ENCODE data around the gene ROBO3.

The ROBO3 gene

DNA sequence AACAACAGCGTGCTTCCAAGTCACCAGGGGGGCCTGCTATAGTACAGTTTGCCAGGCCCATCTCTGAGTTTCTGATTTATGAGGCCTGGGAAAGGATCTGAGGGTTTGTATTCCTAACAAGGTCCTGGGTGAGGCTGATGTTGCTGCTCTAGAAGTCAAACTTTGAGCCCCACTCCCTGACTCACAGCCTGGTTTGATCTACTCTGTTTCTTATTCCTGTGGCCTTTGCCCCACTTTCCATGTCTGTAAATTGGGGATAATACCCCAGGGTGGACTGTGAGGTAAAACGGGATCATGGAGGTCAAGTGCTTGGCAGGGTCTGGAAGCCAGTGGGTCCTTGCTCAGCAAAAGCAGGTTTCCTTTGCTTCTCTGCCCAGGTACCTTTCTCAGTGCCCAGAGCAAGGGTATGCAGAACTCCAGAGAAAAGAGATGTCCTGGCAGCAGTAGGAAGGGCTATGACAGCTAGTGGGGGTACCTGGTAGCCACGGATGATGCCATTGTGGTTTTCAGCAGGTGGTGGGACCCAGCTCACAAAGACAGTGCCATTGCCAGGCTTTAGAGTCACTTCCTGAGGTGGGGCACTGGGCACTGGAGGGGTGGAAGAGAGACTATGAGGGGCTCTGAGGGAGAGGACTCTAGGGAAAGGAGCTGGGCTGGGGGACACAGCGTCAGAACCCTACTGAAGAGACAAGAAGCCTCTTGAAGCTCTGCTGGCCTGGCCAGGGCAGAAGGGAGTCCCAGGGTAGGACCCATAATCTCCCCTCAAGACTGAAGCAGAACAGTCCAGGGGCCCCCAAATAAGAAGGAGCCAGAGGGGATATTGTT lies 29.6 kb downstream of the ROBO3 start:
- DNase-seq: no peak

DNA sequence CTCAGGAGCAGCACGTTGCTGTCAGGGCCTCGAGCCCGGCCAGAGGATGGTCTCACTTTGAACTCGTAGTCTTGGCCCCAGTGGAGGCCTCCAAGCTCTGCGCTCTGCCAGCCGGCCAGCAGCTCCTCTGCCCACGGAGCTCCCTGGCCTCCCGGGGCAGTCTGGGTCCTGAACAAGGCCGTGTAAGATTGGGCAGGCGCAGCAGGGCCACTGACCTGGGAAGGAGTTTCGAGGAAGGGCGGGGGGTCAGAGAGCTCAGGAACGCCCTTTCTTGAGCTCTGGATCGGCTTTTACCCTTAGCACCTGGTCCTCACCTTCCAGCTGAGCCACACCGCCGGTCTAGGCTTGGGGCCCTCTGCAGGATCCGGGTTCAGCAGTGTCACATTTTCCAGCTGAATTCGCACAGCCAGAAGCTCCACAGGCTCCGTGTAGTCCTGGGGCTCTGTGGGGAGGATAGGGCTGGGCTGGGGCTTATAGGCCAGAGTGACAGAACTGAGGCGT lies 30.3 kb downstream of the ROBO3 start:
- DNase-seq: no peak

DNA sequence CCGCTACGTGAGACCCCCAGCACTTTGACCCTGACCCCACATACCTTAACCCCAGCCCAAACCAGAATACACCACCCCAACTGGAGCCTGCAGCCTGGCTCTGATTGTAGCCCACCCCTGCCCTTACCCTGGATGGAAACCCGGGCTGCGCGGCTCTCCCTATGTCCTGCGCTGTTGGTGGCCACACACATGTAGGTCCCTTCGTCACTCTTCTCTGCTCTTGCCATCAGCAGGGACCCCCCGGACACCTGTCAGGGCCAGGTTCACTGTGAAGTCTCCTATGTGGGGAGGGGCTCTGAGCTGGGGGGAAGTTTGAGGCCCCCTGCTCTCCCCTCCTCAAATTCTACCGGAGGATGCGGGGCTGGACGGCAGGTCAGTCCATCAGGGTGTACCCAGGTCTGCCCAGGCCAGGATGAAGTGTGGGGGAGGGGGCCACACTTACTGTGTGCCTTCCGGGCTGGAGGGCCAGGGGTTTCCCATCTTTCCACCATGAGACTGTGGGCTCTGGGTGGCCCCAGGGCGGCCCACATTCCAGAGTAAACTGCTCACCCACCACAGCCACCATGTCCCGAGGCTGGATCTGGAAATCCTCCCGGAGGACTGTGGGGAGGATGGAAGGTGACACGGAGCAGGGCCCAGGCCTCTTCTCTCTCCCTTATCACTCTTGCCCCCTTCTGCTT lies 31.0 kb downstream of the ROBO3 start:
- DNase-seq: no peak

DNA sequence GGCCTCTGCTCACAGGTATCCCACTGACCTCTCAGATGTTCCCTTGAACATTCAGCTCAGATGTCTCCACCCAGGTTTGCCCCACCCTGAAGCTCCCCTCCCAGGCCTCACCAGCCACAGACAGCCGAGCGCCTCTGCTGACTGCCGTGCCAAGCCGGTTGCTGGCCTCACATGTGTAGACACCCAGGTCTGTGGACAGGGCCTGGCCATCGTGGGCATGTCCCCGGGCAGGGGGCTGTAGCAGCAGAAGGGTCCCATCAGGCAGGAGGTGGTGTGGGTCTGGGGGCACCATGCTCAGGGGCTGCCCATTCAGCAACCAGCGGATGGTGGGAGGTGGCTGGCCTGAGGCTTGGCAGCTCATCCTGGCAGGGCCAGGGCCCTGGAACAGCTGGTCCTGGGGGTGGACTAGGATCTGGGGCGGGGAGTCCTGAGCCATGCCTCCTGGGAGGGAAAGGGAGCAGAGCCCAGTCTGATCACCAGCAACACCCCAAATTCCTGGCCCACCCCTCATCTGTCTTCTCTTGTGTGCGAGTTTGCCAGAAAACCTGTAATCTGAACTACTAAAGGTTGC lies 31.7 kb downstream of the ROBO3 start:
- DNase-seq: no peak

DNA sequence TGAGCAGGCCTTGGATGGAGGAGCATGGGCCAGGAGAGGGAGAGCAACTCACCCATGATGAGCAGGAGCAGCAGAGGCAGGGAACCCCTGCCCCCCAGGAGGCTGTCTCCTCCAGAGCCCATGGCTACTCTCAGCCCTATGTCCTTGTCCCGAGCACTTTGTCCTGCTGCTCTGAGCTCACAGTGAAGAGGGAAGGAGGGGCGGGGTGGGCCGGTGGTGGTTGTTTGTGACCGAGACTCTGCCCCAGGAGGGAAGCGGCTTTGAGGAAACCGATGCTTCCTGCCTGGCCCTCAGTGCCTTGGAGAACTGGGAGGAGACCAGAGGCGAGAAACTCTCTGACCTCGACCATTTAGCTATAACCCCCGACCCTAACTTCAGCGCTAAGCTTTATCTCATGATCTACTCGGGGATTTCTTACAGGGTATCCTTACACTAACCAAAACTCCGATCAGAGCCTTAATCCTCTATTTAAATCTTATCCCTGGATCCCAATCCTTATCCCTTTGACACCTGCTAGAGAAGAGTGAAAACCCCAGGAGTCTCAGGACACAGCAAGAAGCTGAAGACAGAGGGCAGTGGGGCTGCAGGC lies 32.5 kb downstream of the ROBO3 start, which contains the start of gene ROBO4:
Gene ROBO4 (minus strand): TSS at position 192 of the 589 bp plus-strand sequence. CDS start 70 bp downstream, at position 122.
- DNase-seq: no peak

DNA sequence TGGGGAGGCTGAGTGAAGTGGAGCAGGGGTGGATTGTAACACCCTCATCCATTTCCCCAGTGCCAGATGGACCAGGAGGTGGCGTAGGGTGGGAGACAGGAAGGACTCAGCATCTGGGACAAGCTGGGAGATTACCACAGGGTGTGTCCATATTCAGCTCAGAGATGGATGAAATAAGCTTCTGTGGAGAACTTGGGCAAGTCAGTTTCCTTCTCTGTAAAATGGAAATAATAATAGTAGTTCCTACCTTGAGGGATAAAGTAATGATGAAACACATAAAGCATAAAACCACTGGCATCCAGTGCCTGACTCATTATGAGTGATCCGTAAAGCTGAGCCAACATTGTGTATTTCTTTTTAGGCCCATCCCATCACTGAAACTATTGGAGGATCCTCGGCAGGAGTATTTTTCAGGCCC lies 33.0 kb downstream of the ROBO3 start:
- DNase-seq: no peak

DNA sequence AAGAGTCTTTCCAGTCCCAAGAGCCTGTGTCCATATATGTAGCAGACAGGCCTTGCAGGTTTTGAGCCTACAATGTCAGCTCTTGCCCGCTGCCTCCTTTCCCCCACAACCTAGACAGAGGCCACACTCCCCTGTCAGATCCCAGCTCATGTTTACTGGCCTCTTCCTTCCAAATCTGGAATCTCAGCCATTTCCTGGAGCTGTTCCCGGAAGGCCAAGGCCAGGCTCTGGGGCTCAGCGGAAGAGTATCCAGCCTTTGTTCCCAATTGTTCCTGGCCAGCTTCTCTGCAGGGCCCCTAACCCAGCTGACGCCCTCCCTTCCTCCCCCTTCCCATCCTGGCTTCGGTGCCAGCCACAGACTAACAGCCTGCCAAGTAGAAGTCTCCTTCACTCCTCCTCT lies 33.5 kb downstream of the ROBO3 start:
- DNase-seq: no peak

DNA sequence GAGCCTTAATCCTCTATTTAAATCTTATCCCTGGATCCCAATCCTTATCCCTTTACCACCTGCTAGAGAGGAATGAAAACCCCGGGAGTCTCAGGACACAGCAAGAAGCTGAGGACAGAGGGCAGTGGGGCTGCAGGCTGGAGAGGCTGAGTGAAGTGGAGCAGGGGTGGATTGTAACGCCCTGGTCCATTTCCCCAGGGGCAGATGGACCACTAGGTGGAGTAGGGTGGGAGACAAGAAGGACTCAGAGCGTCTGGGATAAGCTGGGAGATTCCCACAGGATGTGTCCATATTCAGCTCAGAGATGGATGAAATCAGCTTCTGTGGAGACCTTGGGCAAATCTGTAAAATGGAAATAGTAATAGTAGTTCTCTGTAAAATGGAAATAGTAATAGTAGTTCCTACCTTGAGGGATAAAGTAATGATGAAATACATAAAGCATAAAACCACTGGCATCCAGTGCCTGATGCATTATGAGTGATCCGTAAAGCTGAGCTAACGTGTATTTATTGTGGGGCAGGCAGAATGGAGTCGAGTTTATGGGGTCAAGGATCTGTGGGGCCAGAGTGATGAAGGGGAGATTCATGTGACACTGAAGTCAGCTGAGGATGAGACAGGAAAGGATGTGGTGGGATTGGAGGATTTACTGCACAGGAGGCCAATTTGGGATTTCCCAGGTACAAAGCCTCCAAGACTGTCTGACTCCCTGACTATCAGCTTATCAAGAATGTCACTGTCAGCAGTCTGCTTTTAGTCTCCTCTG lies 34.3 kb downstream of the ROBO3 start:
- DNase-seq: no peak

DNA sequence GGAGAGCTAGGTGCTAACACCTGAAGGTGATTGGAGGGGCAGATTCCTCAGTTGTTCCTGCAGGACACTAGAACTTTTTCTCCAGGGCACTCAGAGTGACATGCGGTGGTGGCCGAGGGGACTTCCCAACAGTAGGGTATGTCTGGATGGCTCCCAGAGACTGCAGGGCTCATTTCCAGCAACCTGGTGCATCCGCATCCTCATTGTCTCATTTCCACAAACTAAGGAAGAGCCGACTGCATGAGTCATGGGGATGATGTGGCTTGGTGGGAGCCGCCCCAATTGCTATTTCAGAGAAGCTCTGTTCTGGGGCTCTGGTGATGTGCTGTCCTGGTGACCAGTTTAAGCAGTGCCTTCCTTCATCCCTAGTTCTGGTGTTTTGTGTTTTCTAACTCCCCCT lies 35.2 kb downstream of the ROBO3 start:
- no peak for DNase-seq

DNA sequence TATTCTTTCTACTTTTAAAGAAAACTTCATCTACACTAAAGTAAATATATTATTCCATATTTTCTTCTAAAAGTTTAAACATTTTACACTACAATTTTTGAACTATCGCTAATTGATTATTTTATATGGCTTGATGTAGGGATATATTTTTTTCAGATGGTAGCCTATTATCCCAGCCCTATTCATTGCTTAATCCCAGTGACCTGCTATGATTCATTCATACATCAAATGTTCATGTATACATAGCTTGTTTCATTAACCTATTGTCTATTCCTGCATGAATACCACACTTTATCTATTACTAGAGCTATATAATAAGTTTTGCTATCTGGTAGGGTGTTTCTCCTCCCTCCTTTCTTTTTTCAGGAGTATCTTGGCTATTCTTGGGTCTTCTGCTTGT lies 37.4 kb downstream of the ROBO3 start:
- DNase-seq: no peak

DNA sequence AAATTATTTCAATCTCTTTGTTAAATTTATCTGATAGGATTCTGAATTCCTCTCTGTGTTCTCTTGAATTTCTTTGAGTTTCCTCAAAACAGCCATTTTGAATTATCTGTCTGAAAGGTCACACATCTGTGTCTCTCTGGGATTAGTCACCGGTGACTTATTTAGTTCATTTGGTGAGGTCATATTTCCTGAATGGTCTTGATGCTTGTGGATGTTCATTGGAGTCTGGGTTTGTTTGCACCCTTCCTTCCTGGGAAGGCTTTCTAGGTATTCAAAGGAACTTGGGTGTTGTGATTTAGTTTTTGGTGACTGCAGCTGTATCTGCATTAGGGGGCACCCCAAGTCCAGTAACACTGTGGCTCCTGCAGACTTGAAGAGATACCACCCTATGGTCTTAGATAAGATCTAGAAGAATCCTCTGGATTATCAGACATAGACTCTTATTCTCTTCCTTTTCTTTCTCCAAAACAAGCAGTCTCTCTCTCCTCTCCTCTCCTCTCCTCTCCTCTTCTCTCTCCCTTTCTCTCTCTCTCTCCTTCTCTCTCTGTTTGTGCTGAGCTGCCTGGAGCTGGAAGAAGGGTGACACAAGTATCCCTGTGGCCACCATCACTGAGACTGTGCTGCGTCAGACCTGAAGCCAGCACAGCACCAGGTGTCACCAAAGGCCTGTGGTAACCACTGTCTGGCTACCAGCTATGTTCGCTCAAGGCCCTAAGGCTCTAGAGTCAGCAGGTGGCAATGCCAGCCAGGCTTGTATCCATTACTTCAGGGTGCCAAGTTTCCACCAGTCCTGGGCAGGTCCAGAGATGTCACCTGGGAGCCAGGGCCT lies 50.5 kb downstream of the ROBO3 start:
- DNase-seq: no peak

DNA sequence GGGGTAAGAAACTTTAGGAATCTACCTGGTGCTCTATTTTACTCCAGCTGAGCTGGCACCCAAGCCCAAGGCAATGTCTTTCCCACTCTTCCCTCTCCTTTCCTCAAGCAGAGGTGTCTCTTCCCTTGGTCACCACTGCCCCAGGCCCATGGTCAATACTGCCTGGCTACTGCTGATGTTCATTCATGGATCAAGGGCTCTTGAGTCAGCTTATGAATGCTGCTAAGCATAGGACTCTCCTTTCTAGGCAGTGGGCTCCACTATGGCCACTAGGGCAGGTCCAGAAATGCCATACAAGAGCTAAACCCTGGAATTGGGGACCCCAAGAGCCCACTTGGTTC lies 51.1 kb downstream of the ROBO3 start:
- no peak for DNase-seq

DNA sequence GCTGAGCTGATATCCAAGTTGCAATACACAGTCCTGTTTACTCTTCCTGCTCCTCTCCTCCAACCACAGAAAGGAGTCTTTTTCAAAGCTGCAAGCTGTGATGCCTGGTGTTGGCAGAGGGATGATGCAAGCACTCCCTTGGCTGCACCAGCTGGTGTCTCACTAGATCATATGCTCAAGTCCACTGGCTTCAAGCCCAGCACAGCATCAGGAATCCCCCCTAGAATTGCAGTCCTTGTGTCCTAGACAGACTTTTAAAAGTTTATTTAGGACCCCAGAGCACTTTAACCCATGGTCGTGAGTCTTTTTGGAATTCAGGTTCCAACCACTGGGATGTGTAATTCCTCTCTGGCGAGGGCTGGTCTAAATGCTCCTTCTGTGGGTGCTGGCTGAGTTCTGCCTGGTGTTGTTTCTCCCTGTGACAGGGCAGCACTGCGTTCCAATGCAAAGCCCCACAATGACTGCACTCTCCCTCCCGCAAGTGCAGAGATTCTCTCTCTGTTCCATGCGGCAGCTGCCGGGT lies 51.9 kb downstream of the ROBO3 start:
- no peak for DNase-seq

DNA sequence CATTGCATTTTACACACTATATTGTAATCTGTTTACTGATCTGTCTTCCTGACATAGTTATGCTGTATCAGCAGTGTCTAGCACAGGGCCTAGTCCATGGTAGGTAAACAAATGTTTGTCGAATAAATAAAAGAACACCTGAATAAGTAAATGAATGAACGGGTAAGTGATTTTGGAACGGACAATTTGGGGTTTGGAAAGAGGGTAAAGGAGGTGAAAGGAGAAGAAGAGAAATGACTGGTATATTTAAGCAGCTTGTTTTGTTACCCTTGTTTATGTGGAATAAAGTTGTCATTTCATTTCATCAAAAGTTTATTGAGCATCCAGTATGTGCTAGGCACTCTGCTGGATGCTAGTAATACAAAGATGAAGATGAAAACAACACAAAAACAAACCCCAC lies 53.7 kb downstream of the ROBO3 start, which contains the start of gene HEPN1:
Gene HEPN1 (plus strand): TSS at position 301 of the 400 bp plus-strand sequence.
- no peak for DNase-seq

DNA sequence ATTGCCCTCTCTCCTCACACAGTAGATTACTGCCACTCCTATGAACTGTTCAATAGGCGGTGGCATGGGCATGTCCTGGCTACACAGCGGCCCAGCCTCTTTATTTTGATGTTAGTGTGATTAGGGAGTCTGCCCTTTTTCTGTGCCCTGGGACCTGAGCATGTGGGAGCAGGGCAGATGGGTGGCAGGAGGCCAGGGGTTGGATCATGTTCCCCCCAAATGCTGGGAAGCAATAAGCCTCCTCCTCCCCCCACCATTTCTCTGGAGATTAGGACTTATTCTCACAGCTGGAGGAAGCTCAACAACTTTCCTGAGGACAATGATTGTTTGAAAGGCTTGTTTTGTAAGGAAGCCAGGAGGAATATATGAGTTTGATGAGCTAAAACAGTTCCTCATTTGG lies 54.7 kb downstream of the ROBO3 start:
- DNase-seq: no peak

DNA sequence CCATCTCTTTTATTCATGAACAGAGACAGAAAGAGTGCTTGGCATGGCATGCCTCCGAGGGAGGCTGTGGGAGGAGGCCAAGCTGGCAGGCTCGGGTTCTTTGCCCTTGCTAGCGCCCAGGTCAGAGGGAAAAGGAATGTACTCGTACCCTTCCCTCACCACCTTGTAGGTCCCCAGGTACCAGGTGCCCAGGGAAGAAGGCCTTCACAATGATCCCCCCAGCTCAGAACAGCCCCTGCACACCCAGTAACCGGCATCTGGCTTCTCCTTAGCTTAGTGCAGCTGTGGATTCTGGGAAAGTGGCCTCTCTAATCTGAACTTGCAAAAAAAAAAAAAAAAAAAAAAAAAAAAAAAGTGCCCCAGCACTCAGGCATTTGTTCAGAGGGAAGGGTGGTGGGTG lies 55.1 kb downstream of the ROBO3 start:
- no peak for DNase-seq

DNA sequence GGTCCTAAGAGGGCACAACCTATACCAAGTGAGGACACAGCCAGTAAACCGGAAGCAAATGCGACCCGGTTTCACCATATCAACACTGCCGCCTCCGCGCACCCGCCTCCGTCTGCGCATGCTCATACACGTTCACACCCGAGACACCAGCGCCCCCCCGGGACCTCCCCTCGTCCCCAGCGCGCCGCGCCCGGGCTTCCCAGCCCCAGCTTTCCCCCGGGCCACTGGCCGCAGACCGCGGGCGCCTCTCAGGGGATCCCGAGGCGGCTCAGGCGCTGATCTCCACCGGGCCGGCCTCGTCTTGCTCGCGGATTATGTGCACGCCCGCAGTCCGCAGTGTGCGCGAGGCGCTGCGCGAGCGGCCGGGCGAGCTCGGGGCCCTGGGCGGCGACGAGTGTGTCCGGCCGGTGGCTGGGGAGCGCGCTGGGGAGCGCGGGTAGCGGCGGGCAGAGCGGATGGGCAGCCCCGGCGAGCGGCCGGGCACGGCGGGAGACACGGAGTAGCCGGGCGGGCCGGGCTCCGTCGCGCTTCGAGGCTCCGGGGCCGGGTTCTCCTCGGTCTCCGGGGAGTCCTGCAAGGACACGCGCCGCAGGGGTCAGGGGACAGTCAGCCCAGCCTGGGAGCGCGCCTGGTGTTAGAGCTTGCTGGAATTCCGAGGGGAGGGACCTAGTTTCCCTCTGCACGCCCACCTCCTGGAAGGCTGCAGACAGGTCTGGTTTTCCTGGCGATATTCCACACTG lies 55.8 kb downstream of the ROBO3 start:
- no peak for DNase-seq

DNA sequence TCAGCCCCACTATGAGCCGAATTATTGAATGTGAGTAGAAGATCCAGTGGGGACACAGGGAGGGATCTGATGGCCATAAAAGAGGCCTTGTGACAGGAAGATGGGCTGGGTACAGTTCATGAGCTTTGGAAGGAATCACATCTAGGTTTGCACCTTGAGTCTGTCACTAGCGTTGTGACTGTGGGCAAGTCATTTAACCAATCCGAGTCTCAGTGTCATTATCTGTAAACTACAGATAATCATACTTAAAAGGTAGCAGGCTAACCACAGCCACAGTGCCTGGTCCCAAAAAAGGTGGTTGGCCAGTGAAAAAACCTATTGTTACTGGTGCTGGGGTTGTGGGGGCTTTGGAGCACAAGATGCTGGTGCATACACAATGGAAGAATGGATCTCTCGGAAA lies 57.6 kb downstream of the ROBO3 start:
- no peak for DNase-seq

DNA sequence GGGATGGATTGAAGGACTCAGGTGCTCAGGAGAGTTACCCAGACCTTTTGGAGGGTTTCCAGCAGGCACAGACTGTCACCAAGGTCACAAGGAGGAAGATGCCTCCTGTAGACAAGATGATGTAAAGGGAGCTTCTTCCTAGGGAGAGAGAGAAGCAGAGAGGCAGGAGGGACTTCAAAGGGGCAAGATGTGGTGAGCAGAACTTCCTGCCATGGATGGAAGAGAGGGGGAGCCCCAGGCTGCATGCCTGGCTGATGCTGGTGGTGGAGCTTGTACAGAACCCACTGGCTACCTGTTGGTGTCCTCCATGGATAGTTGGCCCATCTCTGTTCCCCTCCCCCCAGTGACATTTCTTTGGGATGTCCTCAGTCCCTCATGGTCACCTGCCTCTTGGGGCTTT lies 58.1 kb downstream of the ROBO3 start:
- no peak for DNase-seq

DNA sequence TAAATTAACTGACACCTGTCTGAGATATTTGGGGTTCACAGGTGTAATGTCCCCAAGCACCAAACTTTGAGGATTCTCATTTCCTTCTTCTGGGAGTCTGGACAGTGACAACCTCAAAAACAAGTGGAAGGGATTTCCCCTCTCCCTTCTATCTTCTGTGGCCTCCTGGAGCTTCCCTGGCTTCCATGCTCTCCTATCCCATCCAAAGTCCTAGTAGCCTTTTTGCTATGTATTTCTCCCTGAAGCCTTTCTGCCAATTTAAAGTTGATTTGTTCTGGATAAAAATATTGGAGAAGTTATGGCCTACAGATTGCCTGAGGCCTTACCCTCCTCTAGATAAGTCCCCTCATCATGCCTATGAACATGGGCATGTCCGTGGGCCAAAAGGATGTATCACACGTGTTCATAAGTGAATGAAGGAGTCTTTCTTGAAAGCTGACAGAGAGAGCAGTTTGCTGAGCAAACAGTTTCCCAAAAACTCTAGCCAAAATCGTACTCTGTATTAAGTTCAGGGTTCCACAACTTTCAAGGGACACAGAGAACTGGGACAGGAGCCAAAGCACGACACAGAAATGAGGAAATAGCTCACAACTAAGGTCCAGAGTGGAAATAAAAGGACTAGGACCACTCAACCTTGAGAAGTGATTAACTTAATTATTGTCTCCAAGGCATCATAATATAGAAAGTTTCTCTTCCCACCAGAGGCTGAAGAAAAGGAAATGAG lies 63.9 kb downstream of the ROBO3 start:
- no peak for DNase-seq

Measured in COR-L47 (cell line).